GM18526 (cell line): Measurements from ENCODE around the gene CADPS2.

Experiments
- POLR2A ChIP-seq: IDR thresholded peaks from 3 replicates; pipeline ENCODE4 v1.6.1; 2011; ENCODE audit not compliant: insufficient read length; ENCODE audit errors: extremely low read depth

CADPS2 gene

GRCh38 chr7:122413339-122413738, 472.9 kb downstream of the CADPS2 start:
- TF ChIP-seq POLR2A: no peak

GRCh38 chr7:122412883-122413282, 473.4 kb downstream of the CADPS2 start:
- no peak for TF ChIP-seq POLR2A

GRCh38 chr7:122412441-122412840, 473.8 kb downstream of the CADPS2 start:
- no peak for TF ChIP-seq POLR2A

- no peak for TF ChIP-seq POLR2A
Measured at GRCh38 chr7:122407195-122407594, 479.1 kb downstream of the CADPS2 start.

GRCh38 chr7:122403113-122403512, 483.1 kb downstream of the CADPS2 start:
- no peak for TF ChIP-seq POLR2A

GRCh38 chr7:122402235-122402634, 484.0 kb downstream of the CADPS2 start:
- TF ChIP-seq POLR2A: no peak

- TF ChIP-seq POLR2A: no peak
Measured at GRCh38 chr7:122397381-122397780, 488.9 kb downstream of the CADPS2 start.

GRCh38 chr7:122394512-122394911, 491.7 kb downstream of the CADPS2 start:
- TF ChIP-seq POLR2A: no peak

- no peak for TF ChIP-seq POLR2A
Measured at GRCh38 chr7:122384528-122384927, 501.7 kb downstream of the CADPS2 start.

- no peak for TF ChIP-seq POLR2A
Measured at GRCh38 chr7:122383934-122384333, 502.3 kb downstream of the CADPS2 start.

- no peak for TF ChIP-seq POLR2A
Measured at GRCh38 chr7:122380992-122381391, 505.3 kb downstream of the CADPS2 start.

- TF ChIP-seq POLR2A: no peak
Measured at GRCh38 chr7:122379491-122379890, 506.8 kb downstream of the CADPS2 start.

GRCh38 chr7:122369756-122370155, 516.5 kb downstream of the CADPS2 start:
- no peak for TF ChIP-seq POLR2A

- no peak for TF ChIP-seq POLR2A
Measured at GRCh38 chr7:122364761-122365280, 521.4 kb downstream of the CADPS2 start.

- TF ChIP-seq POLR2A: no peak
Measured at GRCh38 chr7:122363144-122363543, 523.1 kb downstream of the CADPS2 start.

GRCh38 chr7:122362473-122362872, 523.8 kb downstream of the CADPS2 start:
- no peak for TF ChIP-seq POLR2A

- TF ChIP-seq POLR2A: no peak
Measured at GRCh38 chr7:122354656-122355055, 531.6 kb downstream of the CADPS2 start.

- no peak for TF ChIP-seq POLR2A
Measured at GRCh38 chr7:122352454-122352853, 533.8 kb downstream of the CADPS2 start.
